Measurements from ENCODE around the gene TMOD3.

DNA sequence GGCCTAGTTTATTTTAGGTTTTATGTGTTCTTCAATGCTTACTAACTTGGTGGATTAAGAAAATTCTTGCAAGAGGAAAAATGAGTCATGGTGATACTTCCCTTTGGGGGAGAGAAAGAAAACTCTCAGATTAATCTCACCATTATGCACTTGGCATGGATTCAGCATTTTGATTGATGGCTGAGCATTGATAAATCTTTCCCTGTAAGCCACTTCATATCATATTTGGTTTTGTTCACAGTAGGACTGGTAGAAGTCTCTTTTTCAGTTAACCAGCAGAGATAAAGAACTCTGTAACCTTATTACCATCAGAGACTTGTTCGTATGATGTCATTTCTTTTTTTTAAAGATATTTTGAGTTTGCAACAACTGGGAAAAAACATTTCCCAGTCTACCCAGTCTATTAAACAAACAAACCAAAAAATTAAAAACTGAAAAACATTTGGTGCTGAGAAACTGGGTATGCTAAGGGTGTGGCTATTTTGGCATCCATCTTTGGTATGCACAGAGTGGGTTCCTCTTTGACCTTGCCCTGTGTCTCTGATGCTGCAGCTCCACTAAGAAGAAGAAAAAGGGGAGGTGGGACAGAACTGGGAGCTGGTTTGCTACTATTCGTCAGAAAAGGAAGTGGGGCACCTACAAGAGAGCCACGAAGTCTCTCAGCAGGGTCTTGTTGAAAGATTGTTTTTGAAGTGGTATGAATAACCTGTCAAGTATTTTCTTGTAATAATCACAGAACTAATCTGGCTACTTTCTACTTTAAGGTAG, 17.2 kb downstream of the TMOD3 start:
- TF ChIP-seq, protein P1, sequence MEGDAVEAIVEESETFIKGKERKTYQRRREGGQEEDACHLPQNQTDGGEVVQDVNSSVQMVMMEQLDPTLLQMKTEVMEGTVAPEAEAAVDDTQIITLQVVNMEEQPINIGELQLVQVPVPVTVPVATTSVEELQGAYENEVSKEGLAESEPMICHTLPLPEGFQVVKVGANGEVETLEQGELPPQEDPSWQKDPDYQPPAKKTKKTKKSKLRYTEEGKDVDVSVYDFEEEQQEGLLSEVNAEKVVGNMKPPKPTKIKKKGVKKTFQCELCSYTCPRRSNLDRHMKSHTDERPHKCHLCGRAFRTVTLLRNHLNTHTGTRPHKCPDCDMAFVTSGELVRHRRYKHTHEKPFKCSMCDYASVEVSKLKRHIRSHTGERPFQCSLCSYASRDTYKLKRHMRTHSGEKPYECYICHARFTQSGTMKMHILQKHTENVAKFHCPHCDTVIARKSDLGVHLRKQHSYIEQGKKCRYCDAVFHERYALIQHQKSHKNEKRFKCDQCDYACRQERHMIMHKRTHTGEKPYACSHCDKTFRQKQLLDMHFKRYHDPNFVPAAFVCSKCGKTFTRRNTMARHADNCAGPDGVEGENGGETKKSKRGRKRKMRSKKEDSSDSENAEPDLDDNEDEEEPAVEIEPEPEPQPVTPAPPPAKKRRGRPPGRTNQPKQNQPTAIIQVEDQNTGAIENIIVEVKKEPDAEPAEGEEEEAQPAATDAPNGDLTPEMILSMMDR (conservative IDR thresholded peaks at IDR 0.05 in 1 of 2, IDR thresholded peaks at IDR 0.05 in 1 of 2; ENCODE audit: extremely low read depth in 1 of 2, insufficient read depth in 1 of 2, low read depth in 1 of 2, low read length in 2 of 2) = no peak
- no peak for TF ChIP-seq EZH2 (IDR thresholded peaks at IDR 0.05; ENCODE audit: borderline replicate concordance, low read length)

Measured in mammary epithelial cell (primary cell).